ENCODE data around the gene AFF4. TPM values are rescaled to one million over a fixed set of nuclear protein-coding genes. Genes with fewer than 3 reads are reported as not detected.
A peak's percentile ranks its signal among the peaks of the same experiment; 100 is the strongest.
"Not testable (repeated sequence)": the region's sequence is repeated elsewhere in the genome, so short reads cannot be mapped to it uniquely, and the experiment has no call there.

AFF4 gene
- total RNA-seq (2014; rRNA removed; shearing (Covaris generic)) (47.3 and 51.9 TPM in 2 replicates), polyA plus RNA-seq (2016; fragmentation: Nextera tagmentation; extraction: Ambion mirVana) (38.3 and 41.7 TPM in 2 replicates)

- Histone ChIP-seq H3K36me3 (ENCODE audit: low read depth) (no peaks in the 10 kb centered on the region), H3K9me2 (ENCODE audit: insufficient read depth) (no peaks in the 10 kb centered on the region), H3K79me2 (ENCODE audit: insufficient read depth) (peaks cover 49% of the 10 kb centered on the region), H3K9ac (peak within 1 kb of the TSS; percentile 98), H3K4me2 (ENCODE audit: unreplicated experiment) (peak within 1 kb of the TSS; percentile 96), H3K4me3 (peak within 1 kb of the TSS; percentile 89), H4K20me1 (ENCODE audit: insufficient read depth) (peaks cover 26% of the 10 kb centered on the region; the same call in 1 of the 2 replicates), H2AFZ (peak within 1 kb of the TSS; percentile 93), H3K27me3 (replicated peaks; ENCODE audit: insufficient read depth) (no peaks in the 10 kb centered on the region), H3K4me1 (ENCODE audit: insufficient read depth) (peaks cover 17% of the 10 kb centered on the region), H3K27ac (peak within 1 kb of the TSS; percentile 97), H3F3A (ENCODE audit: insufficient read depth) (peaks cover 38% of the 10 kb centered on the region), H3K9me3 (ENCODE audit: low read depth) (no peaks in the 10 kb centered on the region)
- TF ChIP-seq EZH2phosphoT487 (IDR thresholded peaks at IDR 0.05; ENCODE audit: insufficient read depth, low read depth) (no peak), EZH2 (IDR thresholded peaks at IDR 0.05; ENCODE audit: insufficient read depth, poor library complexity, severe bottlenecking) (no peak)
- in situ Hi-C loops (cut with MboI): no loop called here
- peak; percentile 99 for DNase-seq
- WGBS, 2 experiments (ENCODE audit: low coverage in 1 of 2, low lambda C conversion rate in 2 of 2, missing lambda C conversion rate in 2 of 2): 2 to 3% methylated on average over 69 to 82 of the region's 98 CpGs
Observed at GRCh38 chr5:132963171-132964104, at the start of gene AFF4. Gene AFF4 (minus strand): TSS chr5:132963634. CDS start chr5:132937189, 26,445 bp downstream.

GRCh38 chr5:133008455-133008854, 45.0 kb upstream of the AFF4 start:
- H3K27ac ChIP-seq; H3K27me3 ChIP-seq (replicated peaks; ENCODE audit: insufficient read depth); H4K20me1 ChIP-seq (ENCODE audit: insufficient read depth); H3K9ac ChIP-seq; H3K4me1 ChIP-seq (ENCODE audit: insufficient read depth); H3K4me3 ChIP-seq; H3K4me2 ChIP-seq (ENCODE audit: unreplicated experiment); H2AFZ ChIP-seq; H3K9me3 ChIP-seq (ENCODE audit: low read depth); in situ Hi-C loops (cut with MboI); H3F3A ChIP-seq (ENCODE audit: insufficient read depth); DNase-seq; H3K9me2 ChIP-seq (ENCODE audit: insufficient read depth): not testable (repeated sequence)
- WGBS, 2 experiments (ENCODE audit: low coverage in 1 of 2, low lambda C conversion rate in 2 of 2, missing lambda C conversion rate in 2 of 2): 81 to 92% methylated on average over 2 to 6 of the region's 6 CpGs
- H3K36me3 ChIP-seq (ENCODE audit: low read depth): peaks cover 11% of the 10 kb centered on the region; the same call in 1 of the 2 replicates
- peaks cover 50% of the 10 kb centered on the region for H3K79me2 ChIP-seq (ENCODE audit: insufficient read depth)

GRCh38 chr5:133006653-133007052, 43.2 kb upstream of the AFF4 start:
- Histone ChIP-seq H3K4me1 (ENCODE audit: insufficient read depth) (no peaks in the 10 kb centered on the region), H3K4me2 (ENCODE audit: unreplicated experiment) (no peak overlapping the region), H3F3A (ENCODE audit: insufficient read depth) (no peaks in the 10 kb centered on the region), H3K36me3 (ENCODE audit: low read depth) (peaks cover 11% of the 10 kb centered on the region; the same call in 1 of the 2 replicates), H3K27me3 (replicated peaks; ENCODE audit: insufficient read depth) (no peaks in the 10 kb centered on the region), H3K27ac (no peak overlapping the region), H3K9ac (no peak overlapping the region), H3K4me3 (no peak overlapping the region), H4K20me1 (ENCODE audit: insufficient read depth) (no peaks in the 10 kb centered on the region), H3K79me2 (ENCODE audit: insufficient read depth) (peaks cover 36% of the 10 kb centered on the region), H3K9me3 (ENCODE audit: low read depth) (no peaks in the 10 kb centered on the region), H2AFZ (no peak overlapping the region), H3K9me2 (ENCODE audit: insufficient read depth) (no peaks in the 10 kb centered on the region)
- TF ChIP-seq EZH2 (IDR thresholded peaks at IDR 0.05; ENCODE audit: insufficient read depth, poor library complexity, severe bottlenecking) (no peak), EZH2phosphoT487 (IDR thresholded peaks at IDR 0.05; ENCODE audit: insufficient read depth, low read depth) (no peak)
- no peak for DNase-seq
- WGBS, 2 experiments (ENCODE audit: low coverage in 1 of 2, low lambda C conversion rate in 2 of 2, missing lambda C conversion rate in 2 of 2): 83 to 88% methylated on average over 1 of the region's 1 CpG
- in situ Hi-C loops (cut with MboI): no loop called here

- Histone ChIP-seq H3K9ac (no peak overlapping the region), H3K9me2 (ENCODE audit: insufficient read depth) (no peaks in the 10 kb centered on the region), H3K36me3 (ENCODE audit: low read depth) (peaks cover 3% of the 10 kb centered on the region; the same call in 1 of the 2 replicates), H3K27me3 (replicated peaks; ENCODE audit: insufficient read depth) (no peaks in the 10 kb centered on the region), H3K4me3 (no peak overlapping the region), H3K27ac (no peak overlapping the region), H2AFZ (no peak overlapping the region), H3K79me2 (ENCODE audit: insufficient read depth) (0 out of 2 replicates have a peak, but pooled peaks cover 3% of the 10 kb centered on the region), H3K4me2 (ENCODE audit: unreplicated experiment) (no peak overlapping the region), H4K20me1 (ENCODE audit: insufficient read depth) (no peaks in the 10 kb centered on the region), H3K9me3 (ENCODE audit: low read depth) (no peaks in the 10 kb centered on the region), H3F3A (ENCODE audit: insufficient read depth) (no peaks in the 10 kb centered on the region), H3K4me1 (ENCODE audit: insufficient read depth) (no peaks in the 10 kb centered on the region)
- no peak for DNase-seq
- in situ Hi-C loops (cut with MboI): no loop called here
- 78 to 81% methylated on average over 2 of the region's 2 CpGs for WGBS, 2 experiments (ENCODE audit: low coverage in 1 of 2, low lambda C conversion rate in 2 of 2, missing lambda C conversion rate in 2 of 2)
- TF ChIP-seq EZH2 (IDR thresholded peaks at IDR 0.05; ENCODE audit: insufficient read depth, poor library complexity, severe bottlenecking): no peak
- no peak for TF ChIP-seq EZH2phosphoT487 (IDR thresholded peaks at IDR 0.05; ENCODE audit: insufficient read depth, low read depth)
Observed at GRCh38 chr5:132999246-132999645, 35.8 kb upstream of the AFF4 start.

Measured in GM23248 (cell line).